Measurements from ENCODE around the gene SNRNP25. TPM values are rescaled to one million over a fixed set of nuclear protein-coding genes. Genes with fewer than 3 reads are reported as not detected.
"Not testable (repeated sequence)": the region's sequence is repeated elsewhere in the genome, so short reads cannot be mapped to it uniquely, and the experiment has no call there.

SNRNP25 gene
- total and polyA plus RNA-seq, 7 donors = 23.0 to 41.7 (median 33.8) TPM

DNA sequence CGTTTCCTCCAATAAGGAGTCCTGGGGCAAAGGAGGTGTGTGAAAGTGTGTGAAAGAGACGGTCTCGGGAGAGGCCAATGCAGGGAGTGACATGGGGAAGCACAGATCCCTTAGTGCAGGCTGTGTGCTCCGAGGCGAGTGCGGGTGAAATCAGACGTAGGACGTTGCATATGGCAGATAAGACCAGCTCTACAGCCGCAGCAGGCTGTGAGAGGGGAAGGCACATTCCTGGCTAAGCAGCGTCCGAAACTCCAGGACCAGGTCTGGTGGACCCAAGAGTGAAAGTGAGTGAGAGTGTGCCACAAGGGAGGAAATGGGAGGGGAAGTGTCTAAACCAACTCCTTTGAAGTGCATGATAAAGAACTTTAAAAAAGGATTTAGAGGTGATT is 11.6 kb upstream of the SNRNP25 start:
- Histone ChIP-seq H3K27ac (no peak overlapping the region), H3K36me3 (peaks cover 0 to 20% (median 2%) of the 10 kb centered on the region in 4 donors), H3K4me3 (no peak overlapping the region), H3K9me3 (no peaks in the 10 kb centered on the region), H3K27me3 (no peaks in the 10 kb centered on the region), H3K4me1 (no peaks in the 10 kb centered on the region)
- no peak for DNase-seq
- 90 to 94% methylated on average over 11 of the region's 11 CpGs for WGBS, 2 donors
- no peak for TF ChIP-seq POLR2A (IDR thresholded peaks at IDR 0.05)
- TF ChIP-seq EP300 (IDR thresholded peaks at IDR 0.05) = no peak
- TF ChIP-seq, protein P1, sequence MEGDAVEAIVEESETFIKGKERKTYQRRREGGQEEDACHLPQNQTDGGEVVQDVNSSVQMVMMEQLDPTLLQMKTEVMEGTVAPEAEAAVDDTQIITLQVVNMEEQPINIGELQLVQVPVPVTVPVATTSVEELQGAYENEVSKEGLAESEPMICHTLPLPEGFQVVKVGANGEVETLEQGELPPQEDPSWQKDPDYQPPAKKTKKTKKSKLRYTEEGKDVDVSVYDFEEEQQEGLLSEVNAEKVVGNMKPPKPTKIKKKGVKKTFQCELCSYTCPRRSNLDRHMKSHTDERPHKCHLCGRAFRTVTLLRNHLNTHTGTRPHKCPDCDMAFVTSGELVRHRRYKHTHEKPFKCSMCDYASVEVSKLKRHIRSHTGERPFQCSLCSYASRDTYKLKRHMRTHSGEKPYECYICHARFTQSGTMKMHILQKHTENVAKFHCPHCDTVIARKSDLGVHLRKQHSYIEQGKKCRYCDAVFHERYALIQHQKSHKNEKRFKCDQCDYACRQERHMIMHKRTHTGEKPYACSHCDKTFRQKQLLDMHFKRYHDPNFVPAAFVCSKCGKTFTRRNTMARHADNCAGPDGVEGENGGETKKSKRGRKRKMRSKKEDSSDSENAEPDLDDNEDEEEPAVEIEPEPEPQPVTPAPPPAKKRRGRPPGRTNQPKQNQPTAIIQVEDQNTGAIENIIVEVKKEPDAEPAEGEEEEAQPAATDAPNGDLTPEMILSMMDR (IDR thresholded peaks at IDR 0.05) = no peak
- TF ChIP-seq POLR2AphosphoS5 (IDR thresholded peaks at IDR 0.05) = no peak
- intact Hi-C loops (cut with DNase I) = no loop called here

DNA sequence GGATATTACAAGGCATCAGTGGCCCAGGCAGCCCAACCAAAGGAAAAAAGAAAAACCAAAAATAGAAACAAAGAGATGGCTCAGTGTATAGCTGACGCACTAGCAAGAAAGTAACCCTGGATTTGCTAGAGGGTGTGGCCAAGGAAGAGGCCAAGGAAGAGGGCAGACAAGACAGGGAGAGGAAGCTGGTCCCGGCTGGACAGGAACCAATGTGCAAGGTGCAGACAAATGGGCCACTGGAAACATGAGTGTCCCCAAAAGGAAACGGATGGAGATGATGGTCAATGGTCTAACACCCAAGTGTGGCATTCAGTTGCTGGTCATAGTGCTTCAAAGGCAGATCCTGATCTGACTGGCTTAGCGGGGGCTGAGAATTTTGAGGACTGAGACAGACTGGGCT is 10.9 kb upstream of the SNRNP25 start:
- Histone ChIP-seq H3K36me3 (peaks cover 0 to 23% (median 4%) of the 10 kb centered on the region in 4 donors), H3K4me1 (no peaks in the 10 kb centered on the region), H3K4me3 (no peak overlapping the region), H3K27me3 (no peaks in the 10 kb centered on the region), H3K9me3 (no peaks in the 10 kb centered on the region), H3K27ac (no peak overlapping the region)
- TF ChIP-seq, protein P1 (IDR thresholded peaks at IDR 0.05) = no peak
- no peak for DNase-seq
- 91 to 93% methylated on average over 4 of the region's 4 CpGs for WGBS, 2 donors
- intact Hi-C loops (cut with DNase I) = no loop called here

DNA sequence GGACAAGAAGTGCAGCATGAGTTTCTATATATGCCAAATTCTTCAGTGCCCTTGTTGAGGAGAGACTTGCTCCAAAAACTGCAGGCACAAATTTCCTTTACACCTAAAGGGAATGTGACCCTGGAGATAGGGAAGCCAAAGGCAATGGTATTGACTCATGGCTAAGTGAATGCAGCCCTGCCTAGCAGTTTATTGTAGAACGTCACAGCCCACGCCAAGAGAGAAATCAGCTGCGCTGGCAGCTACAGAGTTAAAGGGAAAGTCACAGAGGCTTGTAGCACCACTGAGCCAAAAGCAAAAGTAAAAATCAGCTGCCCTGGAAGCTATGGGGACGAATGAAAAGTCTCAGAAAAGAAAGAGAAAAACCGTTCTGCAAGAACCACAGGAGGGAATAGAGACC is 10.3 kb upstream of the SNRNP25 start:
- no peaks in the 10 kb centered on the region for H3K9me3 ChIP-seq
- intact Hi-C loops (cut with DNase I) = no loop called here
- no peak overlapping the region for H3K27ac ChIP-seq
- no peaks in the 10 kb centered on the region for H3K27me3 ChIP-seq
- no peaks in the 10 kb centered on the region for H3K4me1 ChIP-seq
- WGBS, 2 donors = 78 to 84% methylated on average over 5 of the region's 5 CpGs
- no peak overlapping the region for H3K4me3 ChIP-seq
- TF ChIP-seq EP300 (IDR thresholded peaks at IDR 0.05) (no peak), POLR2A (IDR thresholded peaks at IDR 0.05) (no peak), POLR2AphosphoS5 (IDR thresholded peaks at IDR 0.05) (no peak)
- TF ChIP-seq, protein P1 (IDR thresholded peaks at IDR 0.05) = no peak
- H3K36me3 ChIP-seq = peaks cover 0 to 23% (median 4%) of the 10 kb centered on the region in 4 donors
- DNase-seq = no peak

DNA sequence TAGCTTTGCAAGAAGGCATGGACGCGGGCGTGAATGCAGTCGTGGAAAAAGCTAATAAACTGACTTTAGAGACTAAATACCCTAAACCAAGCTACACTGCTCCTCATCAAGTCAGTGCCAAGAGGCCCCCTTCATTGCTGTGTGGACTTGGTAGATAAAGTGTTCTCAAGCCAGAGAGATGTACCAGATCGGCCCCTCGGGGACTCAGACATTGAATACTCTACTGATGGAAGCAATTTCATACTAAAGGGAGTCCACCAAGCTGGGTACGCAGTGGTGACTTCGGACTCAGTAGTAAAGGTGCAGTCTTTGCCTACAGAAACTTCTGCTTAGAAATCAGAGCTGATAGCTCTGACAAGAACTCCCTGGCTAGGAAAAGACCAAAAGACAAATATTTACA is 9.0 kb upstream of the SNRNP25 start:
- H3K27ac ChIP-seq = no peak overlapping the region
- H3K9me3 ChIP-seq = no peaks in the 10 kb centered on the region
- no peak overlapping the region for H3K4me3 ChIP-seq
- intact Hi-C loops (cut with DNase I) = no loop called here
- H3K36me3 ChIP-seq = peaks cover 0 to 30% (median 4%) of the 10 kb centered on the region in 4 donors
- no peaks in the 10 kb centered on the region for H3K4me1 ChIP-seq
- H3K27me3 ChIP-seq = no peaks in the 10 kb centered on the region
- 86 to 93% methylated on average over 8 of the region's 8 CpGs for WGBS, 2 donors
- no peak for DNase-seq
- TF ChIP-seq POLR2A (IDR thresholded peaks at IDR 0.05) (no peak), POLR2AphosphoS5 (IDR thresholded peaks at IDR 0.05) (no peak), EP300 (IDR thresholded peaks at IDR 0.05) (no peak)
- TF ChIP-seq, protein P1 (IDR thresholded peaks at IDR 0.05) = no peak

DNA sequence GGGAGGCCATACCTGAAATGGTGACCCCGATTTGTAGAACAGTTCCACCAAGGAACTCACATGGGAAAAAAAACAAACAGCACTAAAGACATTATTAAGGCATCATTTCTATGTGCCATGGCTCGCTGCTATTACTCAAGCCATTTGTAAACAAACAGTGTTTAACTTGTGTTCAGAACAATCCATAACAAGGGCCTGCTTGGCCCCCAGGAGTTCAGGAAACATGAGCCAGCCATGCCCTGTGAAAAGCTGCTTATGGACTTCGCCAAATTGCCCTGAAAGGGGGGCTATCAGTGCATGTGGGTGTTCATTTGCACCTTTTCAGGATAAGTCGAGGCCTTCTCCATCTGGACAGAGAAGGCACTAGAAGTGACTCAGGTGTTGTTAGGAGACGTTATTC is 8.2 kb upstream of the SNRNP25 start:
- Histone ChIP-seq H3K27ac (no peak overlapping the region), H3K27me3 (no peaks in the 10 kb centered on the region), H3K4me3 (no peak overlapping the region), H3K4me1 (no peaks in the 10 kb centered on the region), H3K9me3 (no peaks in the 10 kb centered on the region), H3K36me3 (peaks cover 0 to 30% (median 4%) of the 10 kb centered on the region in 4 donors)
- 90 to 92% methylated on average over 5 of the region's 5 CpGs for WGBS, 2 donors
- no peak for DNase-seq
- intact Hi-C loops (cut with DNase I) = no loop called here
- TF ChIP-seq POLR2A (IDR thresholded peaks at IDR 0.05) = no peak
- no peak for TF ChIP-seq EP300 (IDR thresholded peaks at IDR 0.05)
- no peak for TF ChIP-seq POLR2AphosphoS5 (IDR thresholded peaks at IDR 0.05)
- TF ChIP-seq, protein P1 (IDR thresholded peaks at IDR 0.05) = no peak

DNA sequence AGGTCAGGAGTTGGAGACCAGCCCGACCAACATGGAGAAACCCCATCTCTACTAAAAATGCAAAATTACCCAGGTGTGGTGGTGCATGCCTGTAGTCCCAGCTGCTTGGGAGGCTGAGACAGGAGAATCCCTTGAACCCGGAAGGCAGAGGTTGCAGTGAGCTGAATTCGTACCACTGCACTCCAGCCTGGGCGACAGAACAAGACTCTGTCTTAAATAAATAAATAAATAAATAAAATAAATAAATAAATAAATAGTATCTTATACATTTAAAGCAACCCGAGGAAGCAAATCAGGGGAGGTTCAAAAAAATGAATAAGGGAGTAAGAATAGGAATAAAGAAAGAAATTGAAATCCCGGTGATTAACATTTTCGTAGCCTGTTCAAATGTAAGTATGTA is 7.1 kb upstream of the SNRNP25 start:
- peaks cover 0 to 30% (median 4%) of the 10 kb centered on the region in 4 donors for H3K36me3 ChIP-seq
- intact Hi-C loops (cut with DNase I); DNase-seq; H3K27ac ChIP-seq; H3K4me1 ChIP-seq; H3K9me3 ChIP-seq; H3K27me3 ChIP-seq; H3K4me3 ChIP-seq: not testable (repeated sequence)
- WGBS, 2 donors = 94 to 96% methylated on average over 7 of the region's 7 CpGs

All from sigmoid colon (tissue), 7 donors.